ENCODE results near the gene SLC26A3.

Gene SLC26A3

DNA sequence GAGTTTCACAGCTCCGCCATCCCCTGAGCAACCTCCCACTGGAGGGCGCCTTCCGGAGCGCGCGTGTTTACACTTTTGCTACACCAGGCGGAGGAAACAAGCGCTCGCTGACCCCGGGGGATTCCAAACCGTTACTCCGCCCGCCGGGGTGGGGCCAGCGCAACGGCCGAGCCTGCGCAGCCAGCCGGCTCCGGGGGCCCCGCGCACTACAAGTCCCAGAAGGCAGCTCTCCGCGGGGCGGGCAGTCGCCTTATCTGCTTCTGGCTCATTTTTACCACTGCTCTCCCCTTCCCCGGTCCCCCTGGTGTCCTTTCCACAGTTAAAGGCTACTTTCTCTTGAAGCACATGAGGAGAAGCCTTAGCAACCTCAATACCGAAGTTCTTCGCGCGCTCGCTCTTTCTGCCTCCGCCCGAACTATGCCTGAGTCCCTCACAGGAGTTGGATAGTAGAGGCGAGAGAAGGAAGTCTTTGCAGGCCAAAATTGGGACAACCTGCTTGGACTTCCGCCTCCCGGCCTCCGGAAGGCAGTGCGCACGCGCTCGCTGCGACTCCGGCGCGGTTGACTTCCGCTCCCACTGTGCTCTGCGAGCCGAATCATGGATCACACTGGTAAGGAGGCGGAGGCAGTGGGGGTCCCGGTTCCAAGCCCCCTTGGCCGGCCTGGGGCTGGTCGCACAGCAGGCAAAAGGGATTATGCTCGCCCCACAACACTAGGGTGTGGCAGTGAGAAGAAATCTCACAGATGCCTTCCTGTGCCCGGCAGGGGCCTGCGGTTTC, 59.3 kb downstream of the SLC26A3 start, which contains the start of gene CBLL1:
Gene CBLL1, plus strand, starts transcription at position 576 of the 778 bp plus-strand sequence. Its CDS starts 22 bp downstream, at position 598.
- TF ChIP-seq GATA2 (IDR thresholded peaks at IDR 0.05; ENCODE audit: low read depth, low read length) (peak; percentile 94), GATA3 (IDR thresholded peaks at IDR 0.05; ENCODE audit: low read depth, low read length) (no peak)

DNA sequence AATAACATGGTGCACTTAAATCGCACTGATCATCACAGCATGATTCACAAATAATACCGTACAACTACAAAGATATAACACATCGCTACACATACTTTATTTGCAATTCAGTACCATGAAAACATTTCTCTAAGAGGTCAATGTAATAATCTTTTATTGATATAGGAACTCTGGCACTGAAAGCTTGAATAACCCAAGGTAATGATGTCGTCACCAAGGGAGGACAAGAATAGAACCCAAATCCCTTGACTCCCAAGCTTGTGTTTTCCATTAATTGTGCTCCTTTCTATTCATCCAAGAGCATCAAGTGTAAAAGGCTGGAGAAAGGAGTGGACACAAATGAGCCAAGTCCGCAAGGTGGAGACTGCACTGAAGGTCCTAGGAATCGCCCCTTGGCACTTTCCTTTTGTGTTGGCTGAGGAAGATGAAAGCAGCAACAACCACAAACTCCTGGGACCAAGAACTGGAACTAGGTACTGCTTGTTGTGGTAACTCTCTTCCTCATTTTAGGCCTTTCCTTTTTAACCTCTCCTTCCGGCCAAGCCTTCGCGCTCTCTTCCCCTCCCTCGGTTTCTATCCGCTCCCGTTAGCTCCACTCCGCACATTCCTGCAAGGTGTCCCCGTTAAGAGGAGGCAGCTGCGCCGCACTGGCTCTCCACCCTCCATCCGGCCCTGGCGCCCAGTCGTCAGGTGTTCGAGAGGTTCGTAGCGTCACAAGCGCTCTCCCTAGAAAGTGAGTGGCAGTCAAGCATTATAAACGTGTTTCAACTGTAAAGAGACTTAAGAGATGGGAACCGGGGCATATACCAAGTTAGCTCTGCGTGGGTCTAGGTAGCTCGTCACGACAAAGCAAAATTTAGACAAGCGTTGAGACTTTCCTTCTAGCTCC, 60.1 kb downstream of the SLC26A3 start:
- TF ChIP-seq GATA3 (IDR thresholded peaks at IDR 0.05; ENCODE audit: low read depth, low read length) (no peak), GATA2 (IDR thresholded peaks at IDR 0.05; ENCODE audit: low read depth, low read length) (no peak)

DNA sequence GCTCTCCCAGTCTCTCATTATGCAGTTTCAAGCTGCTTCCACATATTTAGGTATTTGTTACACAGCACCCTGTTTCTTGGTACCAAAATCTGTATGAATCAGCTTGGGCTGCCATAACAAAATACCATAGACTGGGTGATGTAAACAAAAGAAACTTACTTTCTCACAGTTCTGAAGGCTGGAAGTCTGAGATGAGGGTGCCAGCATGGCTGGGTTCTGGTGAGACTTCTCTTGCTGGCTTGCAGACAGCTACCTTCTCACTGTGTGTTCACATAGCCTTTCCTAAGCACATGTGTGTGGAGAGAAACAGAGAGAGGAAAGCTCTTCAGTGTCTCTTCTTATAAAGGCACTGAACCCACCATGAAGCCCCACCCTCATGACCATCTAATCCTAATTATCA, 74.7 kb downstream of the SLC26A3 start:
- TF ChIP-seq GATA3 (IDR thresholded peaks at IDR 0.05; ENCODE audit: low read depth, low read length) (no peak), GATA2 (IDR thresholded peaks at IDR 0.05; ENCODE audit: low read depth, low read length) (no peak)

DNA sequence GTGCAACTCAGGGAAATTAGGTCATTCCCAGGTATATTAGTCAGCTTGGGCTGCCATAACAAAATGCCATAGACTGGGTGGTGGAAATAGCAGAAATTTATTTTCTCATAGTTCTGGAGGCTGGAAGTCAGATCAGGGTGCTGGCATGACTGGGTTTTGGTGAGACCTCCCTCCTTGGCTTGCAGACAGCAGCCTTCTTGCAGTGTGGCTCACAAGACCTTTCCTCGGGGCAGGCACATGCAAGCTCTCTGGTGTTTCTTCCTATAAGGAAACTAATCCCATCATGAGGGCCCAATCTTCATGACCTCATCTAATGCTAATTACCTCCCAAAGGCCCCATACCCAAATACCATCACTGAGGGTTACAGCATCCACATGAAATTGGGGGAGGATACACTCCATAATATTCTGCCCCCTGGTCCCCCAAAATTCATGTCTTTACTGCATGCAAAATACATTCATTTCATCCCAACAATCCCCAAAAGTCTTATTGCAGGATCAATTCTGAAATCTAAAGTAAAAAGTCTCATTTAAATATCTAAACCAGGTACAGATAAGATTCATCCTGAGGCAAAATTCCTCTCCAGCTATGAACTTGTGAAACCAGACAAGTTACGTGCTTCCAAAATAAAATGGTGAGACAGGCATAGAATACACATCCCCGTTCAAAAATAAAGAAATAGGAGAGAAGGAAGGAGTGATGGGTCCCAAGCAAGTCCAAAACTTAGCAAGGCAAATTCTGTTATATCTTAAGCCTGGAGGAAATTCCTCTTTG, 76.5 kb downstream of the SLC26A3 start:
- TF ChIP-seq GATA3 (IDR thresholded peaks at IDR 0.05; ENCODE audit: low read depth, low read length) = no peak
- no peak for TF ChIP-seq GATA2 (IDR thresholded peaks at IDR 0.05; ENCODE audit: low read depth, low read length)

DNA sequence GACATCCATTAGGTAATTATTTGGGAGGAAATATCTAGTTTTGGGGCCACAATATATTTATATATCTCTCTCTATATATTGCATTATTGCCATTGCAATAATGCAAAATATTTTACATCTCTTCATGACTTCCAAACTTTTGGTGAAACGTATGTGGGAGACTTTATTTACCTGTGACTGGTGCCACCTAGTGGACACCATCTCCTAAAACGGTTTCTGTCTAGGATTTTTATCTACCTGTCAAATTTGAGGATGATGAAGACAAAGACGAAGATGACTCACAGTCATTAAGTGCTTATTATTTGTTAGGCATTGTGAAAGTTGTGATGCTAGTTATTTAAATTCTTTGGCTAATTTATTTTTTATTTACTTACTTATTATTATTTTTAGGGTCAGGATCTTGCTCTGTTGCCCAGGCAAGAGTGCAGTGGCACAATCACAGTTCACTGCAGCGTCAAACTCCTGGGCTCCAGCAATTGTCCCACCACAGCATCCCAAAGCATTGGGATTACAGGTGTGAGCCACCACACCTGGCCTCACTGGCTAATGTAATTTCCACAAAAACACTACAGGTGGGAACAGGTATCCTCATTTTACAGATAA, 77.8 kb downstream of the SLC26A3 start:
- TF ChIP-seq GATA3 (IDR thresholded peaks at IDR 0.05; ENCODE audit: low read depth, low read length) (no peak), GATA2 (IDR thresholded peaks at IDR 0.05; ENCODE audit: low read depth, low read length) (no peak)

DNA sequence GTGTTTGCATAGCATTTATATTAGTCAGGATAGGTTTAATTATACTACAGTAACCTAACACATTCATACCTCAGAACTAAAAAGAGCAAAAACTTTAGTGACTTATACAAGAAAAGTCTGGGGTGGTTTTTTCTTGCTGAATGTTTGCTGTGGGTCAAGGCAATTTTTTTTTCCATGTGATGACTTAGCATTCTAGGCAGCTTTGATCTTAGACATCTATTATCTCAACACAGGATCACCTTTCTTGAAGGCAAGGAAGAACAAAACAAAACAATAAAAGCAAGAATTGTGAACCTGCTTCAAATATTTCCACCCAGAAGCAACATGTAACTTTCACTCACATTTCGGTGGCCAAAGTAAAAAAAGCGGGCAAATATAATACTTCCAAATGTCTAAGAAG, 79.8 kb downstream of the SLC26A3 start:
- TF ChIP-seq GATA3 (IDR thresholded peaks at IDR 0.05; ENCODE audit: low read depth, low read length) (no peak), GATA2 (IDR thresholded peaks at IDR 0.05; ENCODE audit: low read depth, low read length) (no peak)

DNA sequence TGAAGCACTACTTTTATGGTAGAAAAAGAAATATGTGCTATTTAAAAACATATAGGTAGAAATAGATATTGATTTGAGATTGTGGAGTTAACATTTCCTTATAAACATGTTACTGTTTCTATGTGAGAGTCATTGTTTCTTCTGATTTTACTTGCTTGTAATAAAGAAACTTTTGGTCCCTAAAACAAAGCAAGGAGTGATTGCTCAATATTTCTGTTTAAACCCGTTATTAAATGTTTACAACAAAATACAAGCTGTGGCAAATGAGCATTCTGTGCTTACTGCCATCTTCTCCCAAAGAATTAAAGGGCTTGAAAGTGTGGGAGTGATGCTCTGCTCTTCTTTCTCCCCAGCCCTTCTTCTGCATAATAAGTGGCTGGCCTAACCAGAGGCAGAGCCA, 81.7 kb downstream of the SLC26A3 start:
- TF ChIP-seq GATA3 (IDR thresholded peaks at IDR 0.05; ENCODE audit: low read depth, low read length) (no peak), GATA2 (IDR thresholded peaks at IDR 0.05; ENCODE audit: low read depth, low read length) (no peak)

DNA sequence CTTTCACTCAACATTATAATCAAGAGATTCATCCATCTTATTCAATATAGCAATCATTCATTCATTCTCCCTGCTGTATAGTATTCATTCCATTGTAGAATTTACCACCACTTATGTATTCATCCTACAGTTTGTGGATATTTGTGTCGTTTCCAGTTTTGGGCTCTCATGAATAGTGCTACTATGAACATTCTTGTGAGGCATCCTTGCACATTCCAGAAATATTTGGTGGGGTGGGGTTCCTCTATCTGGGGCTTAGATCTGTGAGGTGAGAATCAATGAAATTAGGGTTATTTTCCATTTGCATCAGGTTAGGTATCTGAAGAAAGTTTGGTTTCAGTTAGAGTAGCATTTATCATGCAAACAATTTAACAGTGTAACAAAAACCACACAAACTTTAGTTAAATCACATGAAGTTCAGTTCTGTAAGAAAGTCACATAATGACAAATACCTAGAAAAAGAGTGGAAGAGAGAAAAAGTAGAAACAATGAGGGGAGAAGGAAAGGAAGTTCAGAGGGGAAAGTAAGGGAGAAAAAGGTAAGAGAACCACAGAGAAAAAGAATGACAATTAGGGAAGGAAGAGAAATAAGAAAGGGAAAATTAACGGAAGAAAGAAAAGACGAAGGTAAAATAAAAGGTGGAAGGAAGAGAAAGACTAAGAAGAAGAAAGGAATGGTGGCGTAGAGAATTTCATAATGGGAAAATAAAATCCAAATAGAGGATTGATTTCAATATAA, 84.4 kb downstream of the SLC26A3 start:
- TF ChIP-seq GATA2 (IDR thresholded peaks at IDR 0.05; ENCODE audit: low read depth, low read length) = no peak
- no peak for TF ChIP-seq GATA3 (IDR thresholded peaks at IDR 0.05; ENCODE audit: low read depth, low read length)

DNA sequence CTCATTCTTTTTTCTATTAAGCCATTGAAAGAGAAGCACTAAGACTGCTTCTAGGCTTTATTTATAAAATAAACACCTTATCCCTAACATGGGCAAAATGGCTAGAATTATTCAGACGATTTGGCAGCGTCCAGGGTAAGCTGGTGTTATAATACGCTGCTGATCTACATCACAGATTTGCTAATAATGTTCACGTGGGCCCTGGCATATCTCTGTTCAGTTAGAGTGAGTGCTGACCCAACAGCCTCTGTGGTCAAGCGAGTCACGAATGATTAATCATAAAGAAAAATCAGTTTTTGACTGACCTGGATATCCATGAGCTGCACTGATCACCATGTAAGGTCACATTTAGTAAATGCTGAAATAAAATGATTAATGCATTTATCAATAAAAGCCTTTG, 87.5 kb downstream of the SLC26A3 start:
- TF ChIP-seq GATA3 (IDR thresholded peaks at IDR 0.05; ENCODE audit: low read depth, low read length) (0 out of 2 replicates have a peak, but pooled peaks have one; percentile 17), GATA2 (IDR thresholded peaks at IDR 0.05; ENCODE audit: low read depth, low read length) (no peak)
